Suppressor macrophage treated with lipopolysaccharide for 4 hours (primary cell): ENCODE data around the gene MAP3K4.
"Not testable (repeated sequence)": the region's sequence is repeated elsewhere in the genome, so short reads cannot be mapped to it uniquely, and the experiment has no call there.

Source experiments
- DNase-seq: peaks from one replicate; pipeline ENCODE4 v3.0.0-alpha.2; 2020

Gene MAP3K4

GRCh38 chr6:161085246-161085645 lies 93.7 kb downstream of the MAP3K4 start:
- no peak for DNase-seq

GRCh38 chr6:161088676-161089328 lies 97.2 kb downstream of the MAP3K4 start:
- no peak for DNase-seq

DNA sequence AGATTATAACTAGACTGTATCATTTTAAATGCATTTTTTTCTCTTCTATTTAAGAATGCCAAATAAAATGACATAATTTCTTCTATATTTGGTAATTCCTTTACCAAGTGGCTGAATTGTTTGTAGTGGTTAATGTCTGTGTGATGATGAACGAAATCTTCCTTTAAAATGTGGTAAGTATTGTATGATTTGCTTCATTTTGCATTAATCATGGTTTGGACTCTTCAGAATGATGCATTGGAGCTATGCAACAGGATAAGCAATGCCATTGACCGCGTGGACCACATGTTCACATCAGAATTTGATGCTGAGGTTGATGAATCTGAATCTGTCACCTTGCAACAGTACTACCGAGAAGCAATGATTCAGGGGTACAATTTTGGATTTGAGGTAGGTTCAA lies 99.6 kb downstream of the MAP3K4 start:
- DNase-seq: no peak

DNA sequence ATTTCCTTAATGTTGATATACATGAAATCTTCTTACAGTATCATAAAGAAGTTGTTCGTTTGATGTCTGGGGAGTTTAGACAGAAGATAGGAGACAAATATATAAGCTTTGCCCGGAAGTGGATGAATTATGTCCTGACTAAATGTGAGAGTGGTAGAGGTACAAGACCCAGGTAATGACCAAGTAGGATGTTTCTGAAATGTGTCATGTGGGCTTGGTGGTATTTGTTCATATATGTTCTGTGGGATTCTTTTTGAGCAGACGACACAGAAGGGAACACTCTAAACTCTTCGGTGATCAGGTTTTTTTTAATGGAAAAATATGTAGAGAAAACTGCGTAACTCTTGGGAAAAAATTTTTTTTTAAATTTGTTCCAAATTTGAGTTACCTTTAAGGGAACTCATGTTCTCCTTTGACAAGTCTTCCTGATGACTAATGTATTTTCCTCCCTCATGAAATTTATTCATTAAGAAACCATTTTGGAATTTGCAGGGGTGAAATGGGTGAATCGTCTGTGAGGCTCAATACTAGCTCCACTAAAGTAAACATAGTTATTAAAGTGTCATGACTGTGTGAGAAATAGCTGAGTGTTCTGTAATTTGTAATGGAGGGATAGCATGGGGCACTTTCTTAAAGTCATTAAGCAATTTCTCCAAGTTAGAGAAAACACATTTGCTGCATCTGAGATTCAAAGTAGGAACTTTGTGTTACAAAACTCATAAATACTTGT lies 100.6 kb downstream of the MAP3K4 start:
- no peak for DNase-seq

DNA sequence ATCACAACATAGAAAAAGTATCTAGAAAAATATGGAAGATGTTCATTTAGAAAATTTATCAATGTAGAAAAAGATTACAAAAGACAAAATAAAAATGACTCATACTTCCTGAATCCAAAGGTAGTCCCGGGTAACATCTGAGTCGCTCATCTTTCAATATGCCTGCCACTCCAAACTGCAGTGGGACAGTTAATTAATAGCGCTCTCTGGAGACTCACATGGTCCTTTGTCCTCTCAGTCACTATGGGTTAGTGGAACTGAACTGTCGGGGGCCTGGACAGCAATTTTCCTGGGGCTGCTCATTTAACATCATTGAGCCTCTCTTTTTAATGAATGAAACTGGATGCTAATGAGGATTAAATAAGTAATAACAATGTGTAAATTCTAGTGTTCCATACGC lies 103.4 kb downstream of the MAP3K4 start:
- no peak for DNase-seq

DNA sequence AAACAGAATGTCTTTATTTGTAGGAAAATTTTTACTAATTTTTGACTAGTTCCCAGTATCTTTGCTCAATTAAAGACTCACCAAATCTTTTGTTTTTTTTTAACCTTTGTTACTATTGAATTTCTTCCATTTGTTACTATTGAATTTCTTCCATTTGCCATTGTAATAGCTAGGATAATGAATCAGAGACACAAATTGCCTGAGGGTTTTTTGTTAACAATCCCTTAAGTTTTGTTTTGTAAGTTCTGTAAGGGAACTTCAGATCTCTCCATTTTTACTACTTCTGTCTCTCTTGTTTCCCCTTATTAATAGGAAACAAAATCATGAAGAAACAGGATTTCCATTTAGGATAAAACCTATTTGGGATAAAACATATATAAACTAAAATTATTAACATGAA lies 104.3 kb downstream of the MAP3K4 start:
- DNase-seq: no peak

DNA sequence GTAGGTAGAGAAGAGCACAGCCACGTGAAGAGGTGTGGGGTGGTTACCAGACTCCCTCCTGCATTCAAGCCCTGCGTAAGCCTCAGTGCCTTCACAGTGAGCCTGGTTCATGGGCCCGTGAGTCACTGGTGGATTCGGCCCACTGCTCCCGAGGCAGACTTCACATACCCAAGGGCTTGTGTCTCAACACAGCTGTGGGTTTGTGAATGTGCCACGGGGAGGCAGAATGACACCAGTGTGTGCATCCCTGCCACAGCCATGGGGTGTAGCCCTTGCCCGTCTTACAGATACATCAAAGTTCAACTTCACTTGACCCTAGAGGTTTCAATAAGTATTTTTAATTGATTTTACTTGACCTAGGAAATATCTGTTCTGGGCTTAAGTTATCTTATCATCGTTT lies 108.5 kb downstream of the MAP3K4 start:
- DNase-seq: no peak

- DNase-seq: no peak
Measured at GRCh38 chr6:161101517-161101916, 109.9 kb downstream of the MAP3K4 start.

DNA sequence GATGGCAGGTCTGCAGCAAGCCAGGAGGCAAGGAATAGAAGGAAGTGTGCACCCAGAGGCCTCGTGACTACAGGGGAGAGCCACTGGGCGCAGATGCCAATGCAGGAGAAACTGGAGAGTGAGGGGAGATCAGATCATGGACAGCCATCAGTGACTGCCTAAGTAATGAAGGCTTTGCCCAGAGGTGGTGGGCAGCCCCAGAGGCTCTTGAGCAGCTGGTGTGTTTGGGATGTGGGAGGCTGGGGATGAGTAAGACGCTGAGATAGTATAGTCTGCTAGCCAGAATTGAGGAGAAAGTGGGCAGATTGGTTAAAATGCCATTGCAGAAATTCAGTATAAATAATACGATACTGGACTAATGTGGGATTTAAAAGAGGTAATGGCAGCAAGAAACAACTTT lies 111.9 kb downstream of the MAP3K4 start:
- no peak for DNase-seq

- no peak for DNase-seq
Measured at GRCh38 chr6:161104966-161105365, 113.4 kb downstream of the MAP3K4 start.

DNA sequence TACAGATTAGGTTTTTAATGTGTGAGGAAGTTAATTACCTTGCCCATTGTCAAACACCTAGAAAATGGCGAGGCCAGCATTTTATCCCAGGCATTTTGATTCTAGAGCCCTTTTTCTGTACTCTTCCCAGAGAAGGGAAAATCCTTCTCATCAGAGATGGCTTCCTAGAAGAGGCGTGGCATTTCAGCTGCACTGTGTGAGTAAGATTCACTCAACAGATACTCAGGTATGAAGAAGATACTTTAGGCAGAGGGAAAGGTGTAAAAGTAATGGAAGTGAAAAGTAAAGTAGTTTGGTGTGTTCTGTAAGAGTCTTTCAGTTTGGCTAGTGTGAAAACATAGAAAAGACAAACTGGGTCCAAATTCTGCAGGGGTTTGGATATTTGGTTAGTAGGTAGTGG lies 113.8 kb downstream of the MAP3K4 start:
- no peak for DNase-seq

DNA sequence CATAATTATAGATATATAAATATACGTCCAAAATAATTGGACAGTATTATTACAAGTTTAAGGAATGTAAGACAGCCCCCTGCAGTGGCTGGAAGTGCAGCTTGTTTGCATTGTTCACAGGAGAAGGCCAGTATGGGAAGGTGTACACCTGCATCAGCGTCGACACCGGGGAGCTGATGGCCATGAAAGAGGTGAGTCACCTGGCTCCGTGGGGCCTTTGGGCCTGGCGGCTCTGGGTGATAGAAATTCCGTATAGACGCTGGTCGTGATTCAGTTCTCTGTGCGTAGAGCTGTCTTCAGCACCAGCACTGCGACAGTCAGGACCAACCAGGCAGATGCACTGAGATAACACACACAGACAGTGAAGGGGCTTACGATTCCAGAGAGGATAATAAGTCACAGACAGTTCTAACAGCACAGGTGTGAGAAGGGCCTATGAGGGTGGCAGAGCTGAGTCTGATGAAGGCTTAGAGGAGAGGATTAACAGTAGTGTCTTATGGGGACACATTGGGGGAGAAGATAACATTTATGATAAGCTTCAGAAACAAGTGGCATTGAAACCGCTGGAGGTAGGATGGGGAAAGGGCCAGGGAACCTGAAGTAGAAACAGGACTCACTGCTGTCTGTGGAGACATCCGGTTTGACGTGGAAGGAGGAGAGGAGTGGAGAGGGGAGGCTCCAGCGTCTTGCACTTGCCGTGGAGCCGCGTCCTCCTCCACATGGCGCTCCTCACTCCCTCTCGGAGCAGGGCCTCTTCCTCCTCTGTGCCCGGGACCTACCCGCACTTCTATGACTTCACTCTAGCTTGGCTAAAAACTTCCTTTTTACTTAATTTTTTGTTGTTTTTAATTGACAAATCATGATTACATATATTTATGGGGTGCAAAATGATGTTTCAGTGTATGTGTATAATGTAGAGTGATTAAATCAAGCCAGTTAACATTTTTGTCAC lies 116.5 kb downstream of the MAP3K4 start:
- peak; percentile 10 for DNase-seq

- DNase-seq: peak; percentile 90
Measured at GRCh38 chr6:161108916-161109315, 117.3 kb downstream of the MAP3K4 start.

DNA sequence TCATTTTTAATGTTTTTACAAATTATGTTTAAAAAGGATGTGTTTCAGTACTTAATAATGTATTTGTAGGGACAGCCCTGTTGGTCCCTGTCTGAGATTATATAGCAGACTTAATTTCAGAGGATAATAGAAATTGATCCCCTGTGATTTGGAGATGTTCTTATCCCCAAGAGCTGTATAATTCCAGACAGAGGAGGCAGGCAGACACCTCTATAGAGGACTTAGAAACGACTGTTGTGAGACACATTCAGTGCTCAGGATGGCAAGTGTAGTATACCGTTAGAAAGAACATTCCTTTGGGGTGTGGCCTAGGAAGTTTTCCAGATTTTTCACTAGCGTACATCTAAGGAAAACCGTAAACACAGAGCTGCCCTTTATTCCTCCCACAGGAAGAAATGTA lies 117.8 kb downstream of the MAP3K4 start:
- no peak for DNase-seq

DNA sequence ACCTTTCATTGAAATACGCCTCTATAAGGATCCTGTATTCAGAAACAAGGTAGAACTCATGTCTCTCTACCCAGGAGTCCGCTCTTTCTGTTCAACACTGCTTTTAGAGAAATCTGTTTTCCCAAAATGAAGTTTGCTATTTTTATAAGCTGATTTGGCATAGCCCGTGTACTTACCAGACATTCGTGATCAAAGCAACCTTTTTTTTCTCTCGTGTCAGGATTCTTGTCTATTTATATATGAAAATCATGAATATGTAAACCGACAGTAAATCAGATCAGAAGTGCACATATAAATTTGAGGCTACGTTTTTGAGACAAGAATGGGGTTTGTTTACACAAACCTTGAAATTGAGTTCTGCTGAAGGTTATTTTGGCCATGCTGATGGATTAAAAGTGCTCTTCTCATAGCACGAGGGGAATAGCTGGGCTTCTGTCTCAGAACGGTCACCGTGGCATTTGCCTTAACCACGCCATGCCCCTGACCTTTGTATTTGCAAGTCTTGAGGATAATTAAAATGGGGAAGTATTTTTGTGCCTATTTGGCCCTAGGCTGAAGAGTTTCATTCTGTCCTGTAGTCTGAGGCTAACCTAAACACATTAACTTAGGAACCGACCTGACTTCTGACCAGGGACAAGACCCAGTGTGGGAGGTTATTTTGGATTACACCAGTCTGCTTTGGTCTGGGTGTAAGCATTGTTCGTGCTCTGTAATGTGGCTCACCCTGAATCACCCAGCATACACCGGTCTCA lies 118.6 kb downstream of the MAP3K4 start:
- peak; percentile 53 for DNase-seq

- peak; percentile 59 for DNase-seq
Measured at GRCh38 chr6:161111261-161111660, 119.7 kb downstream of the MAP3K4 start.

GRCh38 chr6:161115468-161115867 lies 123.9 kb downstream of the MAP3K4 start:
- DNase-seq: no peak

GRCh38 chr6:161116554-161116953 lies 125.0 kb downstream of the MAP3K4 start:
- DNase-seq: no peak

GRCh38 chr6:161117308-161117707 lies 125.7 kb downstream of the MAP3K4 start:
- peak; percentile 97 for DNase-seq

GRCh38 chr6:161117942-161118341 lies 126.4 kb downstream of the MAP3K4 start:
- DNase-seq: no peak

DNA sequence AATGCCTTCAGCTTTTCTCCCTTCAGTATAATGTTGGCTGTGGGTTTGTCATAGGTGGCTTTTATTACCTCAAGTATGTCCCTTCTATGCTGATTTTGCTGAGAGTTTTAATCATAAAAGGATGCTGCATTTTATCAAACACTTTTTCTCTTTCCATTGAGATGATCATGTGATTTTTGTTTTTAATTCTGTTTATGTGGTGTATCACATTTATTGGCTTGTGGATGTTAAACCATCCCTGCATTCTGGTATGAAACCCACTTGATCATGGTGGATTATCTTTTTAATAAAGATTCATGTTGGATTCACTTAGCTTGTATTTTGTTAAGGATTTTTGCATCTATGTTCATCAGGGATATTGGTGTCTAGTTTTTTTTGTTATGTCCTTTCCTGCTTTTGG lies 131.8 kb downstream of the MAP3K4 start:
- DNase-seq: not testable (repeated sequence)

GRCh38 chr6:161125591-161125990 lies 134.0 kb downstream of the MAP3K4 start:
- DNase-seq: no peak
